GM20431 (cell line): ENCODE results near the gene TRANK1.

Experiments used
- in situ Hi-C: fragments of 300-500 bp; cut with MseI, MboI; formaldehyde crosslinking; loops from one replicate; pipeline ENCODE4 v1.15.0; 2020; ENCODE audit warnings: low sequenced_read_pairs; ENCODE audit not compliant: unreplicated experiment

The TRANK1 gene

DNA sequence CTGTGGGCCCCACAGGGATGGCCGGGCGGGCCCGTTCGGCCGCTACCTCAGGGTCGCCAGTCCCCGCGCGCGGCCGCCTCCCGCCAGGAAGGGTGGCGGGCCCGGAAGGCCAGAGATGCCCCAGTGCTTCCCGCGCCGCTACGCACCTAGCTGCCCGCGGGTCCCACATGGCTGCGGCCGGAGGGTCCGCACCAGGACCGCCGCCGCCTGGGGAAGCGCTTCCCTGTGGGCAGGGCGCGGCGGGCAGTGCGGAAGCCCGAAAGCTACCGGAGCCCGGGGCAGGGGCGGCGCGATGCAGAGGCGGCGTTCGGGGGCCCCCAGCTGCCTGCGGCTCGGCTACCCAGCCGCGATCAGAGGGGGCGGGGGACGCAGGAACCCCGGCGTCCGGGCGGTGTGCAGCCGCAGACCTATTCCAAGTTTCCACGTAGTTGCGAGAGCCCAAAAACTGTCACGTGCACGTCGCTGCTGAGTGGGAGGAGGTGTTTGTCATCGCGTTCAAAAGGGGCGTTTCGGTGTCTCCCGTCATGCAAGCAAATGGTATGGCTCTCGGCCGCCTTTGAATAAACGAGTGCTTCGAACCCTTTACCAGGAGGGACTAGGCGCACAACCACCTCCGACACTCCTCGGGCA lies at the start of gene TRANK1:
Gene TRANK1 (minus strand): TSS at position 414 of the 630 bp plus-strand sequence. CDS start 245 bp downstream, at position 169.
- in situ Hi-C loops: no loop called here

DNA sequence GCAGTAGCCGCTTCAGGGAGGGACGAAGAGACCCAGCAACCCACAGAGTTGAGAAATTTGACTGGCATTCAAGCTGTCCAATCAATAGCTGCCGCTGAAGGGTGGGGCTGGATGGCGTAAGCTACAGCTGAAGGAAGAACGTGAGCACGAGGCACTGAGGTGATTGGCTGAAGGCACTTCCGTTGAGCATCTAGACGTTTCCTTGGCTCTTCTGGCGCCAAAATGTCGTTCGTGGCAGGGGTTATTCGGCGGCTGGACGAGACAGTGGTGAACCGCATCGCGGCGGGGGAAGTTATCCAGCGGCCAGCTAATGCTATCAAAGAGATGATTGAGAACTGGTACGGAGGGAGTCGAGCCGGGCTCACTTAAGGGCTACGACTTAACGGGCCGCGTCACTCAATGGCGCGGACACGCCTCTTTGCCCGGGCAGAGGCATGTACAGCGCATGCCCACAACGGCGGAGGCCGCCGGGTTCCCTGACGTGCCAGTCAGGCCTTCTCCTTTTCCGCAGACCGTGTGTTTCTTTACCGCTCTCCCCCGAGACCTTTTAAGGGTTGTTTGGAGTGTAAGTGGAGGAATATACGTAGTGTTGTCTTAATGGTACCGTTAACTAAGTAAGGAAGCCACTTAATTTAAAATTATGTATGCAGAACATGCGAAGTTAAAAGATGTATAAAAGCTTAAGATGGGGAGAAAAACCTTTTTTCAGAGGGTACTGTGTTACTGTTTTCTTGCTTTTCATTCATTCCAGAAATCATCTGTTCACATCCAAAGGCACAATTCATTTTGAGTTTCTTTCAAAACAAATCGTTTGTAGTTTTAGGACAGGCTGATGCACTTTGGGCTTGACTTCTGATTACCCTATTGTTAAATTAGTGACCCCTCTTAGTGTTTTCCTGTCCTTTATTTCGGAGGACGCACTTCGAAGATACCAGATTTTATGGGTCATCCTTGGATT lies 48.8 kb upstream of the TRANK1 start, which contains the start of gene MLH1:
Gene MLH1 (plus strand): TSS at position 193 of the 958 bp plus-strand sequence. CDS start 30 bp downstream, at position 223.
- in situ Hi-C loops: no loop called here

DNA sequence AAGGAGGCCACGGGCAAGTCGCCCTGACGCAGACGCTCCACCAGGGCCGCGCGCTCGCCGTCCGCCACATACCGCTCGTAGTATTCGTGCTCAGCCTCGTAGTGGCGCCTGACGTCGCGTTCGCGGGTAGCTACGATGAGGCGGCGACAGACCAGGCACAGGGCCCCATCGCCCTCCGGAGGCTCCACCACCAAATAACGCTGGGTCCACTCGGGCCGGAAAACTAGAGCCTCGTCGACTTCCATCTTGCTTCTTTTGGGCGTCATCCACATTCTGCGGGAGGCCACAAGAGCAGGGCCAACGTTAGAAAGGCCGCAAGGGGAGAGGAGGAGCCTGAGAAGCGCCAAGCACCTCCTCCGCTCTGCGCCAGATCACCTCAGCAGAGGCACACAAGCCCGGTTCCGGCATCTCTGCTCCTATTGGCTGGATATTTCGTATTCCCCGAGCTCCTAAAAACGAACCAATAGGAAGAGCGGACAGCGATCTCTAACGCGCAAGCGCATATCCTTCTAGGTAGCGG lies 48.0 kb upstream of the TRANK1 start, which contains the start of gene EPM2AIP1:
Gene EPM2AIP1 (minus strand): TSS at position 326 of the 520 bp plus-strand sequence. CDS start 54 bp downstream, at position 272.
- in situ Hi-C loops: no loop called here

DNA sequence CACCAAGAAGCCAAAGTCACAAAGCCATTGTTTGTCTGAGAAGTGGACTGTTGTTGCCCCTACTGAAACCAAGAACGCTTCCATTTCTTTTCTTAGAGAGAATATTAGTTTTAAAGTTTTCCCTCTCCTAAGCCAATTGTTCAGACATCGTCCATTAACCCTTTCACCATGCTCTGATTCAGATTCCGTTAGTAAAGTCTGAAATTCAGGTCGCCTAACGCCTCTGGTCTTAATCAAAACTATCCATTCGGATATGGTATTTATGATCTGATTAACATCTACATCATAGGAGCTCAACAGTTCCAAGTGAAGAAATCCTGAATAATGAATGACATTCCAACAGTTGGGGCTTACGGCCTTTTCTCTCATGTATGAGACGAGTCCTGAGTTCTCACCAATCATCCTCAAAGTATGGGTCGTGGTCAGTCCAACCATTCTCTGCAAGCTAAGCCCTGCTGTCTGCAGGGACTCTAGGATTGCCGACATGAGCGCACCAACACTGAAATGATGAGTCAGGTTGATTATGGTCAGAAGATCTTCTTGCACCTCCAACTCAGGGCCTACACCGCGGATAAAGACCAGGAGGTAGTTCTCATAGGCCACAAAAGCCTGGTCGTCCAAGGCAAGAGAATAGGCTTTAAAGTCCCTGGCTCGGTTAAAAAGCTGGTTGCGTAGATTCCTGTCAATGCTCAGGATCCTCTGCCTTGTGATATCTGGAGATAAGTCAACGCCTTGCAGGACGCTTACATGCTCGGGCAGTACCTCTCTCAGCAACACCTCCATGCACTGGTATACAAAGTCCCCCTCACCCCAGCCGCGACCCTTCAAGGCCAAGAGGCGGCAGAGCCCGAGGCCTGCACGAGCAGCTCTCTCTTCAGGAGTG lies 47.3 kb upstream of the TRANK1 start:
- in situ Hi-C loops: no loop called here

DNA sequence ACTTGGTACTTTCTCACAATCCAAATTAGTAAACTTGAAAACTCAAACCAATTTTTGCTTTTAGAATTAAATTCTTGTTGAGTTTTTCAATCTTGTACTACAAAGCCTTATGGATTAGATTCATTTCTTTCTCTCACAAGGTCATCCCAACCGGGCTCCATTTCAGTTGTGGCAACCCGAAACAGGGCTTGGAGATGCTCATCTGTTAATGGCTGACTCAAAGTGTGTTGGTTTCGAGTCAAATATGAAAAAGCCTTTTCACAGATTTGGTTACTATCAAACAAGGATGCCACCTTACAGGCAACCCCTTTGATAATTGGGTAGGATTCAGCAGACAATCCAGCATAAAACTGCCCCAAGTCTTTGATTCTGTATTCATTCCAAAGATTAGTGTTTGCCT lies 46.3 kb upstream of the TRANK1 start:
- in situ Hi-C loops: no loop called here

DNA sequence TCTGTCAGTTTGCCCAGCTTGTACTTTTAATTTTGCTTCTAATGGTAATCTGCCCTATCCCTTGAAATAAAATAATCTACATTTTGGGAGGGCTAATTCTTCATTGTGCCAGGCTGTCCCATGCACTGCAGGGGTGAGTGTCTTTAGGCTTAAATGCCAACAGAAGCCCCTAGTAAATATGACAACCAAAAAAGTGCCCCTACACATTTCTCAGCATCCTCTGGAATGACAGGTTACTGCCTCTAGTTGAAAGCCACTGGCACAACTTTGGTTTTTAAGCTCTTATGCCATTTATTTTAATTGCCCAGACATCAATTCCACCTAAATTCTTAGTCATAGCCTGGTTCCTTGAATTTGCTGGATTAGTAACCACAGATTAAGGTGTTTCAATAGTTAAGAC lies 44.7 kb upstream of the TRANK1 start:
- in situ Hi-C loops: no loop called here

DNA sequence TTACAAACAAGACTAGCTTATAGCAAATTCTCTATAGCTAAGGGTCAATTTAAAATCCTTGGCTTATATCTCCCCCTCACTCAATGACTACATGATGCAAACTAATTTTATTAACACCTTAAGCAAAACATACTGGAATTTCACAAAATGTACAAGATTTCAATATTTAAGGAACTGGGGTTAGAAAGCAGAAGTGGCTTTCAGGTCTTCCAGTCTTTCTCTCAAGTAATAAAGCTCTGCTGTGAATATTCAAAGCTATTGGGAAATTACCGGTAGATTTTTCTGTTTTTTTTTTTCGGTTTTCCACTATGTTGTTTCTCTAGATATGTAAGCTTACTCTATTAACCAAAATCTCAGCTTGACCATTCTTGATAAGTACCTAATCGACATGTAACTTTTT lies 44.2 kb upstream of the TRANK1 start:
- in situ Hi-C loops: no loop called here

DNA sequence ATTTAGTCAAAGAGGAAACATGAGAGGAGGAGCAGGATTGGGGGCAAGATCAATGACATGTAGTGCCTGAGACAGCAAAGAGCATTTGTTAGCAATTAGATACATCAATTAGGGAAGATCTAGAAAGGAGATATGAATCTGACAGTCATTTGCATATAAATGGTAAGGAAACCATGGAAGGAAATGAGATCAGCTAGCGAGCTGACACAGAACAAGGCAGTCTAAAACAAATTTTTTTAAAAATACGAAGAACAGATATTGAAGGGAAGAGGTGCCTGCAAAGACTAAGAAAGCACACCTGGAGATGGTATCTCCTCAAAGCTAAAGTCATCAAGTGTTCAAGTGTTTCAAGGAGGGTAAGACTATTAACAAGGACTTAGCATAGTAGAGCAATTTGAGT lies 43.5 kb upstream of the TRANK1 start:
- in situ Hi-C loops: no loop called here

DNA sequence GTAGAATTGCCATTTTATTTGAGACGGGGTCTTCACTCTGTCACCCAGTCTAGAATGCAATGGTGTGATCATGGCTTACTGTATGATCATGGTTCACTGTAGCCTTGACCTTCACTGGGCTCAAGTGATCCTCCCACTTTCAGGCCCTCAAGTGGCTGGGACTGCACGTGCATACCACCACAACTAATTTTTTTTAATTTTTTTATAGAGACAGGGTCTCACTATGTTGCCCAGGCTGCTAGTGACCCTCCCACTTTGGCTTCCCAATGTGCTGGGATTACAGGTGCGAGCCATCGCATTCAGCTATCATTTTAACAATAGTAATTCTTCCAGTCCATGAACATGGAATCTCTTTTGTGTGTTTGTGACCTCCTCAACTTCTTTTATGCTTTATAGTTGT lies 36.2 kb upstream of the TRANK1 start:
- in situ Hi-C loops: no loop called here

DNA sequence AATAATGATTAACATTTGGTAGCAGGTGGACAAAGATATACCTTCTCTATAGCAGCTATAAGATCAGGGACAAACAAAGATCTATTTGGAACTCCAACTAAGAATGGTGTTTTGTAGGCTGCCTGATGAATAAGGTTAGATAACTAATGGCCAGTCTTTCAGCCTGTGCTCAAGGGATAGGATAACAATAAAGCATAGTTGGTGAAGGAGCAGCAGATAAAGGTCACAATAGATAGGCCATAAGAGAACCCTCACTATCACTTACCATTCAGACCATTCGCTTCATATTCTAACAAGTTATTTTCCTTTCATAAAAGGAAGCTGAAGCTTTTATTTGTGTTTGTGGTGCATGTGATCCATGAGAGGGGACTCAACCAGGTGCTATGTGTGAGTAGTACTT lies 28.3 kb upstream of the TRANK1 start:
- in situ Hi-C loops: loop anchor here (25.0 kb wide), 1 partner anchor 236 kb away; no protein-coding TSS in a partner anchor

DNA sequence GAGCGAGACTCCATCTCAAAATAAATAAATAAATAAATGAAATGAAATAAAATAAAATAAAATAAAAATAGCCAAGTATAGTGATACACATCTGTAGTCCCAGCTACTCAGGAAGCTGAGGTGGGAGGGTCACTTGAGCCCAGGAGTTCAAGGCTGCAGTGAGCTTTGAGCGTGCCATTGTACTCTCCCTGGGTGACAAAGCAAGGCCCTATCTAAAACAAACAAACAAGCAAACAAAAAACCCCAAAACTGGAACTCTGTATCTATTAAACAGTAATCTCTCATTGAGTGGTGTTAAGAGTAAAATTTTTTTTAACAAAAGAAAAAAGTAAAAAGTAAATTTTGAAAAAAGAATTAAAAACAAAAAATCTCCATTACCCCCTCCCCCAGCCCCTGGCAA lies 27.3 kb upstream of the TRANK1 start:
- in situ Hi-C loops: loop anchor here (25.0 kb wide), 1 partner anchor 235 kb away; no protein-coding TSS in a partner anchor

DNA sequence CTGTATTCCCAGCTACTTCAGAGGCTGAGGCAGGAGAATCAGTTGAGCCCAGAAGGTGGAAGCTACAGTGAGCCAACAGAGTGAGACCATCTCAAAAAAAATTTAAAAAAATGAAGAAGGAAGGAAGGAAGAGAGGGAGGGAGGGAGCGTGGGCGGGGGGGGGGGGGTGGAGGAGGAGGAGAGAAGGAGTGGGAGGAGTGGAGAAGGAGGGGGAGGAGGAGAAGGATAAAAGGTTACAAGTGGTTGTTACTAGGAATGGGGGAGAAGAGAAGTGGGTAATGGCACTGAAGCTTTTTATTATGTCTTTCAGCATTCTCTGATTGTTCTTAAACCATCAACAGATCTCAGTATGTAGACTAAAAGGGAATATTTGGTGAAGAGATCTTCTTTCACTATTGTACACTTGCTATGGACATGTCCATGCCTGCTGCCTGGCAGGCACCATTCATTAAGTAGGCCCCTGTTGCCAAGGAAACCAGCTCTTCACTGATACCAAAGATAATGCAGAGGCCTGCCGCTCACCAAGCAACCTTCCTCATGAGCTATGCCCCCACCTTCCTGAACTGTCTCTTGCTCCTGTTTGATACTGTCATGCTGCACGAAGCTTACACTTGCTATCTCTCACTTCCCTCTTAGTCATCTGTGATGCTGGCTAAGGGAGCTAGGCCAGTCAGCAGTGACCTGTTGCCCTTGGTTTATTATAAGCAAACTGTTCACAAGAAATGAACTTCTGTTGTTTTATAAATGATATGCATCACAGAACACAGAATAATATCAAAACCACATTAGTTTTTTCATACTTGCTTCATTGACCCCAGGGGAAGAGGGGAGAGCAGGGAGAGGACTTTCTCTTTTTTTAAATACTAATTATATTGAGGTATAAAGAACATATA lies 24.9 kb upstream of the TRANK1 start:
- in situ Hi-C loops: loop anchor here (25.0 kb wide), 1 partner anchor 232 kb away; no protein-coding TSS in a partner anchor

DNA sequence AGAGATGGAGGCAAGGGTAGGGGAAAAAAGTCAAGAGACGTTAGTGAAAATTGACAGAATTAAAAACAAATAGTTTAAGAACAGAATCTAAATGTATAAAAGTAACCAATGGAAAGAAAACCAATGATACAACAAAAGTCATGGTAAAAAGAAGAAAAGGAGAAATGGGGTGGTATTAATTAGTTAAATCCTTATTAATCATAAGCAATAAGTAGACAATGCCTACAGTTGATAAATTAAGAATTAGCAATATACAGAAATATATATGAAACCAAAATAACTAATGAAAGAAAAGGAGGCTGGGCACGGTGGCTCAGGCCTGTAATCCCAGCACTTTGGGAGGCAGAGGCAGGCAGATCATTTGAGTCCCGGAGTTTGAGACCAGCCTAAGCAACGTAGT lies 24.2 kb upstream of the TRANK1 start:
- in situ Hi-C loops: loop anchor here (25.0 kb wide), 1 partner anchor 232 kb away; no protein-coding TSS in a partner anchor

DNA sequence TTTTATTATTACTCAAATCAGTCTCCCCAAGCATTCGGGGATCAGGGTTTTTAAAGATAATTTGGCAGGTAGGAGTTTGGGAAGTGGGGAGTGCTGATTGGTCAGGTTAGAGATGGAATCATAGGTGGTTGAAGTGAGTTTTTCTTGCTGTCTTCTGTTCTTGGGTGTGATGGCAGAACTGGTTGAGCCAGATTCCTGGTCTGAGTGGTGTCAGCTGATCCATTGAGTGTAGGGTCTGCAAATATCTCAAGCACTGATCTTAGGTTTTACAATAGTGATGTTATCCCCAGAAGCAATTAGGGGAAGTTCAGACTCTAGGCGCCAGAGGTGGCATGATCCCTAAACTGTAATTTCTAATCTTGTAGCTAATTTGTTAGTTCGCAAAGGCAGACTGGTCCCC lies 20.6 kb upstream of the TRANK1 start:
- in situ Hi-C loops: loop anchor here (25.0 kb wide), 1 partner anchor 228 kb away; no protein-coding TSS in a partner anchor

DNA sequence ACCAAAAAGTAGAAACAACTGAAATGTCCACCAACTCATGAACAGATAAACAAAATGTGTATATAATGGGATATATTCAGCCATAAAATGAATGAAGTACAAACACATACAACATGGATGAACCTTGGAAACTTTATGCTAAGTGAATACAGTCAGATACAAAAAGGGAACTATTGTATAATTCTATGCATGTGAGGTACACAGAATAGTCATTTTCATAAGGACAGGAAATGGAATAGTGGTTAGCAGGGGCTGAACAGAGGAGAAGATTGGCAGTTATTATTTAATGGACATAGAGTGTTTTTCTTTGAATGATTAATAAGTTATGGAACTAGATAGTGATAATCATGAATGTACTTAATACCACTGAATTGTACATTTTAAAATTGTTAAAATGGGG lies 20.0 kb upstream of the TRANK1 start:
- in situ Hi-C loops: loop anchor here (25.0 kb wide), 1 partner anchor 228 kb away; no protein-coding TSS in a partner anchor

DNA sequence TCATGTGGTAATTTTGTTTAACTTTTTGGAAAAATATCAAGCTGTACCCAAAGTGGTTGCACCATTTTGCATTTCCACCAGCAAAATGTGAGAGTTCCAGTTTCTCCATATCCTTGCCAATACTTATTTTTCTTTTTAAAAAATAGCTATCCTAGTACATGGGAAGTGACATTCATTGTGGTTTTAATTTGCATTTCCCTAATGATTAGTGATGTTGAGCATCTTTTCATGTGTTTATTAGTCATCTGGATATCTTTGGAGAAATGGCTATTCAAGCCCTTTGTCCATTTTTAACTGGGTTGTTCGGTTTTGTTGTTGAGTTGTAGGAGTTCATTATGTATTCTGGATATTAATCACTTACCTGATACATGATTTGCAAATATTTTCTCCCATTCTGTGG lies 19.5 kb upstream of the TRANK1 start:
- in situ Hi-C loops: loop anchor here (25.0 kb wide), 1 partner anchor 227 kb away; no protein-coding TSS in a partner anchor

DNA sequence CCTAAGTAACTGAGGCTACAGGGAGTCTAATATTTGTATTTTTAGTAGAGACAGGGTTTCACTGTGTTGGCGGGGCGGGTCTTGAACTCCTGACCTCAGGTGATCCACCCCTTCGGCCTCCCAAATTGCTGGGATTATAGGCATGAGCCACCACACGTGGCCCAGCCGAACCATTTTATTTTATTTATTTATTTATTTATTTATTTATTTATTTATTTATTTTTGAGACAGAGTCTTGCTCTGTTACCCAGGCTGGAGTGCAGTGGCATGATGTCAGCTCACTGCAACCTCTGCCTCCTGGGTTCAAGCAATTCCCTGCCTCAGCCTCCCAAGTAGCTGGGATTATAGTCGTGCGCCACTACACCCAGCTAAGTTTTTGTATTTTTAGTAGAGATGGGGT lies 18.2 kb upstream of the TRANK1 start:
- in situ Hi-C loops: loop anchor here (25.0 kb wide), 1 partner anchor 226 kb away; no protein-coding TSS in a partner anchor

DNA sequence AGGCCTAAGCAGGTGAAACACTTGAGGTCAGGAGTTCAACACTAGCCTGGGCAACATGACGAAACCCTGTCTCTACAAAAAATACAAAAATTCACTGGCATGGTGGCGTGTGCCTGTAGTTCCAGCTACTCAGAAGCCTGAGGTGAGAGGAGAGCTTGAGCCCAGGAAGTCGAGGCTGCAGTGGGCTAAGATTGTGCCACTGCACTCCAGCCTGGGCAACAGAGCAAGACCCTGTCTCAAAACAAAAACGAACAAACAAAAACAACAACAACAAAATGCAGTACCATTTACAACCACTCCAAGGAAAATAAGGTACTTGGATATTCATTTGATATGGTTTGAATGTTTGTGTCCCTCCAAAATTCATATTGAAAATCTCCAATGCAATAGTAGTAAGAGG lies 15.6 kb upstream of the TRANK1 start:
- in situ Hi-C loops: loop anchor here (25.0 kb wide), 1 partner anchor 223 kb away; no protein-coding TSS in a partner anchor
